Uterus (tissue), 2 donors: ENCODE data around the gene CSTB.

ENCODE experiments used
- CTCF ChIP-seq, 4 experiments: fragments of 200-600 bp in 2 of 4; fragments of 450-650 bp in 2 of 4; sonication (generic) in 2 of 4; IDR thresholded peaks; one replicate each; pipeline ENCODE4 v1.5.1; 2016 to 2019; ENCODE audit warnings: antibody characterized with exemption in 4 of 4, mild to moderate bottlenecking in 2 of 4, moderate library complexity in 1 of 4
- POLR2A ChIP-seq, 2 donors: fragments of 450-650 bp; IDR thresholded peaks; one replicate each; pipeline ENCODE4 v1.6.1; 2016; ENCODE audit warnings: antibody characterized with exemption in 2 of 2, mild to moderate bottlenecking in 1 of 2, moderate library complexity in 1 of 2

GRCh38 chr21:43771199-43771675 lies 4.9 kb downstream of the CSTB start:
- TF ChIP-seq CTCF (IDR thresholded peaks at IDR 0.05) (no peak), POLR2A (IDR thresholded peaks at IDR 0.05) (no peak)
